Measurements from ENCODE around the gene TBKBP1. TPM values are rescaled to one million over a fixed set of nuclear protein-coding genes. Genes with fewer than 3 reads are reported as not detected.

The TBKBP1 gene
- total RNA-seq, 2 experiments from 2014 or later, result 2.4 to 3.0 TPM

GRCh38 chr17:47653442-47653841 lies 40.5 kb upstream of the TBKBP1 start:
- Histone ChIP-seq H3K27me3 (ENCODE audit: control insufficient read depth in 1 of 2, insufficient read depth in 2 of 2, low read length in 2 of 2) (no peaks in the 10 kb centered on the region), H3K27ac (ENCODE audit: low read depth in 1 of 2, low read length in 2 of 2) (no peak overlapping the region), H3K4me3 (ENCODE audit: low read length) (no peak overlapping the region), H3K36me3 (ENCODE audit: insufficient read depth, low read length) (peaks cover 69% of the 10 kb centered on the region), H3K4me1 (ENCODE audit: insufficient read depth, low read length) (peaks cover 49% of the 10 kb centered on the region), H3K9me3 (ENCODE audit: control insufficient read depth in 1 of 2, insufficient read depth in 1 of 2, low read length in 2 of 2) (no peaks in the 10 kb centered on the region)
- ChIA-PET CTCF (interaction anchor here (0.6 to 3.3 kb wide), 2 partner anchors 10 to 543 kb away, joined by 3 to 12 read pairs; no protein-coding TSS in a partner anchor), POLR2A (no interaction called here)
- Mint-ChIP-seq H3K27me3 (no peaks in the 10 kb centered on the region), H3K36me3 (ENCODE audit: low read depth) (peaks cover 84% of the 10 kb centered on the region), H3K27ac (peak overlapping the region; percentile 42), H3K9me3 (no peaks in the 10 kb centered on the region), H3K4me3 (peak overlapping the region; percentile 23), H3K4me1 (ENCODE audit: low read depth) (peaks cover 78% of the 10 kb centered on the region)
- TF ChIP-seq CTCF (IDR thresholded peaks at IDR 0.05), result no peak
- ATAC-seq (ENCODE audit: poor library complexity) (no peak), DNase-seq (no peak)
- intact Hi-C loops (cut with DNase I, micrococcal nuclease), result loop anchor here in 1 of 2 experiments (5.0 kb wide), 3 partner anchors 244 to 394 kb away; partner anchors contain the start of genes CDK5RAP3, NFE2L1 and SP2

DNA sequence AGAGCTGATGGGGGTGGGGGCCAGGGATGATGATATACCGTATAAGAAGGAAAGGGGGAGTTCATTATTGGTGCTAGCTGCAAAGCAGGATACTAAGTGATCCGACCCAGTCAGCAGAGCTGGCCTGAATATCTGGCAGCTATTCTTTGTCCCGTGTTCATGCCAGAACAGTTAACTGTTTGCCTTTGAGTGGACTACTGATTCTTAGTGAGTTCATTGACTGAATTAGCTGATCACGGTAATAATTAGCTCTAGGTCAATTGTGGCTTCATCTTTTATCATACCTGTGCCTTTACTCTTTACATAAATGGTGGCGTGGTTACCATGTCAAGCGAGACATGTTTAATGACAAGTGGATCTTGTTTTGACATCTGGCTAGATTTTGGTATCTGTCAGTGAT lies 39.0 kb upstream of the TBKBP1 start:
- POLR2A ChIA-PET, result interaction anchor here (0.9 to 1.3 kb wide), 2 partner anchors 9 to 22 kb away, joined by 3 to 4 read pairs; no protein-coding TSS in a partner anchor

DNA sequence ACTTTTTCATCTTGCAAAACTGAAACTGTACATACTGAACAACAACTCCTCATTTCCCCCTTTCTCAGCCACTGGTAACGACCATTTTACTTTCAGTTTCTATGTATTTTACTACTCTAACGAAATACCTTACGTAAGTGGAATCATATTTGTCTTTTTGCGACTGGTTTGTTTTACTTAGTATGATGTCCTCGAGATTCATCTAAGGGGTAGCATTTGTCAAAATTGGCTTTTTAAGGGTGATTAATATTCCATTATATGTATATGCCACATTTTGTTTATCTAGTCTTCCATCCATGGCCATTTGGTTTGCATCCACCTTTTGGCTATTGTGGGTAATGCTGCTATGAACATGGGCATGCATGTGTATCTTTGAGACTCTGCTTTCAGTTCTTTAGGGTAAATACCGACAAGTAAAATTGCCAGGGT lies 33.9 kb upstream of the TBKBP1 start:
- peaks cover 88% of the 10 kb centered on the region for H3K36me3 ChIP-seq (ENCODE audit: insufficient read depth, low read length)
- Mint-ChIP-seq H3K27me3 (no peaks in the 10 kb centered on the region), H3K4me3 (peak overlapping the region; percentile 79), H3K9me3 (no peaks in the 10 kb centered on the region), H3K36me3 (ENCODE audit: low read depth) (peaks cover 88% of the 10 kb centered on the region), H3K27ac (peak overlapping the region; percentile 83), H3K4me1 (ENCODE audit: low read depth) (peaks cover 54% of the 10 kb centered on the region)
- peak overlapping the region; percentile 42 for H3K4me3 ChIP-seq (ENCODE audit: low read length)
- intact Hi-C loops (cut with DNase I, micrococcal nuclease), result loop anchor here in 1 of 2 experiments (1.0 kb wide), 1 partner anchor 10 kb away; no protein-coding TSS in a partner anchor
- peak overlapping the region; percentile 62 to 77 for H3K27ac ChIP-seq (ENCODE audit: low read depth in 1 of 2, low read length in 2 of 2)
- H3K4me1 ChIP-seq (ENCODE audit: insufficient read depth, low read length), result peaks cover 32% of the 10 kb centered on the region
- TF ChIP-seq CTCF (IDR thresholded peaks at IDR 0.05), result no peak
- ChIA-PET CTCF (interaction anchor here (1.6 kb wide), 1 partner anchor 73 kb away, joined by 3 read pairs; the partner anchor contains the start of gene TBX21), POLR2A (interaction anchor here (1.2 to 3.9 kb wide), 2 partner anchors 10 to 171 kb away, joined by 3 to 38 read pairs; partner anchors contain the start of genes KPNB1, LRRC46 and MRPL10)
- no peaks in the 10 kb centered on the region for H3K9me3 ChIP-seq (ENCODE audit: control insufficient read depth in 1 of 2, insufficient read depth in 1 of 2, low read length in 2 of 2)
- DNase-seq (peak in 4 of 14 experiments; percentile 8 to 82 (median 72)), ATAC-seq (ENCODE audit: poor library complexity) (peak; percentile 80)
- H3K27me3 ChIP-seq (ENCODE audit: control insufficient read depth in 1 of 2, insufficient read depth in 2 of 2, low read length in 2 of 2), result no peaks in the 10 kb centered on the region

More for the DNA sequence above, 39.0 kb upstream of the TBKBP1 start:
- CTCF ChIA-PET, result interaction anchor here (0.7 to 3.3 kb wide), 2 partner anchors 9 to 294 kb away, joined by 3 to 12 read pairs; no protein-coding TSS in a partner anchor
- ATAC-seq (ENCODE audit: poor library complexity), result no peak
- Mint-ChIP-seq H3K27ac (peak overlapping the region; percentile 59), H3K27me3 (no peaks in the 10 kb centered on the region), H3K9me3 (no peaks in the 10 kb centered on the region), H3K4me1 (ENCODE audit: low read depth) (peaks cover 75% of the 10 kb centered on the region), H3K36me3 (ENCODE audit: low read depth) (peaks cover 84% of the 10 kb centered on the region), H3K4me3 (peak overlapping the region; percentile 4)
- H3K27me3 ChIP-seq (ENCODE audit: control insufficient read depth in 1 of 2, insufficient read depth in 2 of 2, low read length in 2 of 2), result no peaks in the 10 kb centered on the region
- intact Hi-C loops (cut with DNase I, micrococcal nuclease), result loop anchor here in 1 of 2 experiments (5.0 kb wide), 3 partner anchors 242 to 392 kb away; partner anchors contain the start of genes CDK5RAP3, NFE2L1 and SP2
- no peak for DNase-seq
- peaks cover 80% of the 10 kb centered on the region for H3K36me3 ChIP-seq (ENCODE audit: insufficient read depth, low read length)
- TF ChIP-seq CTCF (IDR thresholded peaks at IDR 0.05), result no peak
- no peak overlapping the region for H3K4me3 ChIP-seq (ENCODE audit: low read length)
- H3K27ac ChIP-seq (ENCODE audit: low read depth in 1 of 2, low read length in 2 of 2), result no peak overlapping the region
- H3K9me3 ChIP-seq (ENCODE audit: control insufficient read depth in 1 of 2, insufficient read depth in 1 of 2, low read length in 2 of 2), result no peaks in the 10 kb centered on the region
- H3K4me1 ChIP-seq (ENCODE audit: insufficient read depth, low read length), result peaks cover 51% of the 10 kb centered on the region
